Osteocyte (in vitro differentiated cells): ENCODE results near the gene FRMD4B. TPM values are rescaled to one million over a fixed set of nuclear protein-coding genes. Genes with fewer than 3 reads are reported as not detected.

ENCODE experiments used
- DNase-seq: peaks from one replicate; pipeline ENCODE4 v3.0.0; 2021; ENCODE audit warnings: mixed read lengths; ENCODE audit not compliant: unreplicated experiment; ENCODE audit errors: extremely low spot score
- H3K27ac Mint-ChIP-seq: one replicate; pipeline ENCODE4 v1.8.0; 2021; ENCODE audit warnings: mild to moderate bottlenecking, mixed read lengths; ENCODE audit not compliant: unreplicated experiment
- H3K27me3 Mint-ChIP-seq: one replicate; pipeline ENCODE4 v1.8.0; 2021; ENCODE audit warnings: mixed read lengths; ENCODE audit not compliant: unreplicated experiment
- H3K36me3 Mint-ChIP-seq: one replicate; pipeline ENCODE4 v1.8.0; 2021; ENCODE audit warnings: mixed read lengths; ENCODE audit not compliant: unreplicated experiment
- H3K4me1 Mint-ChIP-seq: one replicate; pipeline ENCODE4 v1.8.0; 2021; ENCODE audit warnings: mixed read lengths; ENCODE audit not compliant: unreplicated experiment
- H3K4me3 Mint-ChIP-seq: one replicate; pipeline ENCODE4 v1.8.0; 2021; ENCODE audit warnings: mild to moderate bottlenecking, moderate library complexity, mixed read lengths; ENCODE audit not compliant: unreplicated experiment
- H3K9me3 Mint-ChIP-seq: one replicate; pipeline ENCODE4 v1.8.0; 2021; ENCODE audit warnings: mixed read lengths; ENCODE audit not compliant: unreplicated experiment
- CTCF ChIP-seq: fragments of 200-600 bp; sonication (generic); IDR thresholded peaks from 2 replicates; pipeline ENCODE4 v1.5.0; 2021; ENCODE audit warnings: antibody characterized with exemption, mild to moderate bottlenecking, moderate library complexity
- total RNA-seq: library from RNA; stranded (reverse); gene quantifications from 2 replicates; pipeline ENCODE4 v1.2.1, GENCODE V29; 2021

FRMD4B gene
- total RNA-seq, 1 donor from 2014 or later = 1.3 TPM

GRCh38 chr3:69352305-69353087 lies 33.4 kb downstream of the FRMD4B start:
- Mint-ChIP-seq H3K27ac (no peak overlapping the region), H3K9me3 (peaks cover 1% of the 10 kb centered on the region), H3K36me3 (no peaks in the 10 kb centered on the region), H3K4me3 (no peak overlapping the region), H3K4me1 (peaks cover 13% of the 10 kb centered on the region), H3K27me3 (no peaks in the 10 kb centered on the region)
- no peak for TF ChIP-seq CTCF
- no peak for DNase-seq

DNA sequence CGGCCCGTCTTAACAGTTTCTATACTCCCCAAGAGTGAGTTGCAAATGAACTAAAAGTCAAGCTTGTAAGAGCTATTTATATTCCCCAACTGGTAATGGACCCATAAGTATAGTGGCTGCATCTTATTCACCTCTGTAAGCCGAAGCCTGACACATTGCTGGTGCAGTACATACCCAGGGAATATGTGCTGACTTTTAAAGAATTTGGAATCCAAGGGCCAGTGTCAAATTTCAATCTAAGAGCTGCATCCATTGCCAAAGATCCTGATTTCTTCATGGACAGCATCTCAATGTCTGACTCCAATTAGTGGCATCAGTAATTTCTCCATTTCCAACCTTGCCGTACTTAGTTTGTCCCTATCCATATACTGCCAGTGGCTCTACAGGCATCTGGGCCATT lies 42.0 kb downstream of the FRMD4B start:
- no peak for TF ChIP-seq CTCF
- Mint-ChIP-seq H3K4me1 (peaks cover 9% of the 10 kb centered on the region), H3K36me3 (peaks cover 1% of the 10 kb centered on the region), H3K27me3 (peaks cover 3% of the 10 kb centered on the region), H3K4me3 (no peak overlapping the region), H3K27ac (no peak overlapping the region), H3K9me3 (peaks cover 8% of the 10 kb centered on the region)
- no peak for DNase-seq

DNA sequence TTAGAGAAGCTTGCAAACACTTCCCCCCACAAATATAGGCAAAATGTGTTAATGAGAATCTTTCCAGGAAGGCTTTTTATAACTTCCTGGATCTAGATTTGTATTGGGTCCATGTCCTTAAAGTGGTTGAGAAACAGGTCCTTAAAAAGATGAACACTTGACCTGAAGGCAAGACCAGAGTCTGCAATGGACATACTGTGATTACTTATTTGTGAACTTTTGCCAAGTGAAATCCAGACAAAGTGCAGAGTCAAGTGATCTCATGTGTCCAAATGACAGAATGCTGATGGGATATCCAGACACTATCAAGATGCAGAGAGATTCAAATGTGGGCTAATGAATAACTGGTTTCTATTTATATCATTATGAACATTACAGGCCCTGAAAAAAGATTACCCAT lies 43.8 kb downstream of the FRMD4B start:
- no peak for DNase-seq
- peaks cover 5% of the 10 kb centered on the region for H3K9me3 Mint-ChIP-seq
- no peak overlapping the region for H3K27ac Mint-ChIP-seq
- peaks cover 10% of the 10 kb centered on the region for H3K4me1 Mint-ChIP-seq
- TF ChIP-seq CTCF = no peak
- H3K27me3 Mint-ChIP-seq = no peaks in the 10 kb centered on the region
- no peaks in the 10 kb centered on the region for H3K36me3 Mint-ChIP-seq
- H3K4me3 Mint-ChIP-seq = no peak overlapping the region

DNA sequence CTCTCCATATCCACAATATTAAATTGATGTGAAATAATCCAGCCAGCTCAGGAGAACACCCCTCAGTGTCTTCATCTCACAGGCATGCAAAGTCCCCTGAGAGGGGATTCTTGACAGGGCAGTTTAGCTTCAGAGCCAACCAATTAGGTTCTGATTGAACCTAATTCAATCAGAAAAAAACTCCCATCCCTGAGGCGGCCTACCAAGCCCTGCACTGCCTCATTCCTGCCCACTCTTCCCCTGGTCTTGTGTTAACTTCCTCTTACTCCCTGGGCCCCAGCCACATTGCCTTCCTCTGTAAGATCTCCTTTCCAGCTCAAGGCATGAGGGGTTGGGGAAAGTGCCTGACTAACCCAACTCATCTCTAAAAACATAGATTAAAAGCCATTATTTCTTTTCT lies 46.1 kb downstream of the FRMD4B start:
- no peaks in the 10 kb centered on the region for H3K27me3 Mint-ChIP-seq
- H3K27ac Mint-ChIP-seq = no peak overlapping the region
- no peaks in the 10 kb centered on the region for H3K36me3 Mint-ChIP-seq
- peaks cover 5% of the 10 kb centered on the region for H3K9me3 Mint-ChIP-seq
- H3K4me1 Mint-ChIP-seq = peaks cover 10% of the 10 kb centered on the region
- H3K4me3 Mint-ChIP-seq = no peak overlapping the region
- no peak for TF ChIP-seq CTCF
- no peak for DNase-seq

DNA sequence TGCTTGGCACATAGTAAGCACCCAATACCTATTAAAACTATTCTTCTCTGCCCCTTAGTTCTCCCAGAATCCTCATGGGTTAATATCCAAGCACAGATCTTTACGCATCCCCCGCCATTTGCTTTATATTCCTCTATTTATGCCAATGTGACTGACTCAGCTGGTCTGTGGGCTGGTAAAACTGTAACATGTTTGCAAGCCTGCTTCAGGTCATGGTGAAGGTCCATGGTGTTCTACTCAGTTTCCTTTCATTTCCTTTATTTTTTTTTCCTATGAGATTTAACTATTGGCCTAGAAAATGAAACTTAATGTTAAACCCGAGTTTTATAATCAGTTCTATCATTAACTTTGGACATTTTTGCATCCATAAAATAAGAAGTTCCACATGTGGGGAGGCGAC lies 47.0 kb downstream of the FRMD4B start:
- no peak for DNase-seq
- Mint-ChIP-seq H3K27ac (no peak overlapping the region), H3K9me3 (peaks cover 5% of the 10 kb centered on the region), H3K36me3 (no peaks in the 10 kb centered on the region), H3K4me1 (peaks cover 10% of the 10 kb centered on the region), H3K4me3 (no peak overlapping the region), H3K27me3 (no peaks in the 10 kb centered on the region)
- TF ChIP-seq CTCF = no peak
